Measurements from ENCODE around the gene ALDH6A1. TPM values are rescaled to one million over a fixed set of nuclear protein-coding genes. Genes with fewer than 3 reads are reported as not detected.

Gene ALDH6A1
- total RNA-seq, 1 donor from 2014 or later, result 7.9 TPM

DNA sequence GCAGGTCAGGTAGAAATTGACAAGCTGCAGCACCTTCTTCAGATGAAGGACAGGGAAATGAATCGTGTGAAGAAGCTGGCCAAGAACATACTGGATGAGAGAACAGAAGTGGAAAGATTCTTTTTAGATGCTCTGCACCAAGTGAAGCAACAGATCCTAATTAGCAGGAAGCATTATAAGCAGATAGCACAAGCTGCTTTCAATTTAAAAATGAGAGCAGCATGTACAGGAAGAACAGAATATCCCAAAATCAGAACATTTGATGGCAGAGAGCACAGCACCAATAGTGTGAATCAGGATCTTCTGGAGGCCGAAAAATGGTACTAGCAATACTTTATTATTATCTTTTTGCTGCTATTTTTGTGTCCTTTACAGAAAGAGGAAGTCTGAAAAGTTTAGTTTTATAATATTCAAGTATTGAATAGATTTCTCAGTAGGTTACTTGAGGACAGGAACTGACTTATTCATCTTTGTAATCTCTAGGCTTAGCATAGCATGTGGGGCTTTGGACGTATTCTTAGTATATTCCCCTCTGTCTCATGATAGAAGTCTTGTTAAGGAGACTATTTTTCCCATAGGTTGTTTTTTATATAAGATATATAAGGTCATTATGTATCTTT lies 34.3 kb downstream of the ALDH6A1 start:
- no peak for DNase-seq (ENCODE audit: low read depth)
- H3K4me3 ChIP-seq (ENCODE audit: low read depth, low read length), result no peak overlapping the region
- TF ChIP-seq, protein P1, sequence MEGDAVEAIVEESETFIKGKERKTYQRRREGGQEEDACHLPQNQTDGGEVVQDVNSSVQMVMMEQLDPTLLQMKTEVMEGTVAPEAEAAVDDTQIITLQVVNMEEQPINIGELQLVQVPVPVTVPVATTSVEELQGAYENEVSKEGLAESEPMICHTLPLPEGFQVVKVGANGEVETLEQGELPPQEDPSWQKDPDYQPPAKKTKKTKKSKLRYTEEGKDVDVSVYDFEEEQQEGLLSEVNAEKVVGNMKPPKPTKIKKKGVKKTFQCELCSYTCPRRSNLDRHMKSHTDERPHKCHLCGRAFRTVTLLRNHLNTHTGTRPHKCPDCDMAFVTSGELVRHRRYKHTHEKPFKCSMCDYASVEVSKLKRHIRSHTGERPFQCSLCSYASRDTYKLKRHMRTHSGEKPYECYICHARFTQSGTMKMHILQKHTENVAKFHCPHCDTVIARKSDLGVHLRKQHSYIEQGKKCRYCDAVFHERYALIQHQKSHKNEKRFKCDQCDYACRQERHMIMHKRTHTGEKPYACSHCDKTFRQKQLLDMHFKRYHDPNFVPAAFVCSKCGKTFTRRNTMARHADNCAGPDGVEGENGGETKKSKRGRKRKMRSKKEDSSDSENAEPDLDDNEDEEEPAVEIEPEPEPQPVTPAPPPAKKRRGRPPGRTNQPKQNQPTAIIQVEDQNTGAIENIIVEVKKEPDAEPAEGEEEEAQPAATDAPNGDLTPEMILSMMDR (conservative IDR thresholded peaks at IDR 0.05; ENCODE audit: low read depth, low read length), result no peak

DNA sequence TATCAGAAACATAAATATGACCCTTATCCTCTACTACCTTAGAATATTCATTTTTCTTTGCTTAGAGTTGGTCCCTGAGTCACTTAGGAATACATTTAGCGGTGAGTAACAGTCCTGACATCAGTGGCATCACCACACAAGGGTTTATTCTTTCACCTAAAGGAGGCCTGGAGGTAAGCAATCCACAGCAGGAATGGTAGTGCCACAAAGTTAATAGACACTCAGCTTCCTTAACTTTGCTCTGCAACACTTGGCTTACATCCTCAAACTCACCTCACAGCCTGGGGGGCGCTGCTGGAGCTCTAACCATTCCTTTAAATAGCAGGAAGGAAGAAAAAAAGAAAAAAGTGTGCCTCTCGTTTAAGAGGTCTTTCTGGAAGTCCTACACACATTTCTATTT lies 36.0 kb downstream of the ALDH6A1 start:
- DNase-seq (ENCODE audit: low read depth), result no peak
- TF ChIP-seq, protein P1 (conservative IDR thresholded peaks at IDR 0.05; ENCODE audit: low read depth, low read length), result peak; percentile 49
- H3K4me3 ChIP-seq (ENCODE audit: low read depth, low read length), result no peak overlapping the region

GRCh38 chr14:74045522-74045921 lies 38.7 kb downstream of the ALDH6A1 start:
- TF ChIP-seq, protein P1 (conservative IDR thresholded peaks at IDR 0.05; ENCODE audit: low read depth, low read length), result no peak
- DNase-seq (ENCODE audit: low read depth), result no peak
- no peak overlapping the region for H3K4me3 ChIP-seq (ENCODE audit: low read depth, low read length)

GRCh38 chr14:74042296-74042695 lies 42.0 kb downstream of the ALDH6A1 start:
- no peak for DNase-seq (ENCODE audit: low read depth)
- H3K4me3 ChIP-seq (ENCODE audit: low read depth, low read length), result no peak overlapping the region
- TF ChIP-seq, protein P1 (conservative IDR thresholded peaks at IDR 0.05; ENCODE audit: low read depth, low read length), result no peak

DNA sequence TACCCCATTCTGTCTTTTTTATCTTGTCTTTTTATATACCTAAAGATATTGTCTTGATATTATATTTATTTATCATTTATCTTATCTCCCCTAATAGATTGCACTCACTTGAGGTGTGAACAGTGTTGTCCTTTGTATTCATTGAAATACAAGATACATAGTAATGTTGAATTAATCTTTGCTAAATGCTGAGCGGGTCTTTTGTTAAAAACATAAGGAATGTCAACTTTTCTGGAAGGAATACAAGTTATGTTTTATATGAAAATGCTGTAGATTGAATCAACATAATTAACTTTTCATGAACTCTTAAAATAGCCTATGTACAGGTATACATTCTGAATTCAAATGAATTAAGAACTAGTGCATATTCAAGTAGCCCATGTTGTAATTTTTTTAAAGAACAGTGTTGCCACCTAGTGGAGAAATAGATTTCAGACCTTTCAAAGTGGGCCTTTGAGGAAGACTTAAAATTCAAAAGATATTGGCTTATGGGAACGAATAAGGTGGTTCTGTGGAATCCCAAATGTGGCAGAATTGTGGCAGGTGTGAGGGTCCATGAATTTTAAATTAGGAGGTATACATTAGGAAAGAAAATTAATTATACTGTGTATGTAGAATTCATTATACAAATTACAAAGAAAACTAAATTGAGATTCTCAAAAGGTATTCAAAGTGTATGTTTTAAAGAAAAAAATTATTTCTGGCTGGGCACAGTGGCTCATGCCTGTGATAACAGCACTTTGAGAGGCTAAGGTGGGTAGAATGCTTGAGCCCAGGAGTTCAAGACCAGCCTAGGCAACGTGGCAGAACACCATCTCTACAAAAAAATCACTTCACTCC lies 46.0 kb downstream of the ALDH6A1 start:
- DNase-seq (ENCODE audit: low read depth), result no peak
- TF ChIP-seq, protein P1 (conservative IDR thresholded peaks at IDR 0.05; ENCODE audit: low read depth, low read length), result peak; percentile 60
- H3K4me3 ChIP-seq (ENCODE audit: low read depth, low read length), result no peak overlapping the region

- no peak for DNase-seq (ENCODE audit: low read depth)
- no peak overlapping the region for H3K4me3 ChIP-seq (ENCODE audit: low read depth, low read length)
- TF ChIP-seq, protein P1 (conservative IDR thresholded peaks at IDR 0.05; ENCODE audit: low read depth, low read length), result no peak
Observed at GRCh38 chr14:74035556-74035955, 48.7 kb downstream of the ALDH6A1 start.

Data from epithelial cell of proximal tubule (primary cell).